GM18499 (cell line): ENCODE data around the gene GNAI3.

ENCODE experiments used
- ATAC-seq: cut with Tn5 transposase; IDR thresholded peaks from one replicate; pipeline ENCODE4 v1.9.1; 2021; ENCODE audit warnings: moderate number of reproducible peaks; ENCODE audit not compliant: insufficient read depth, unreplicated experiment

Gene GNAI3

GRCh38 chr1:109632671-109633346 lies 84.4 kb downstream of the GNAI3 start:
- ATAC-seq = no peak

GRCh38 chr1:109634292-109634691 lies 85.9 kb downstream of the GNAI3 start:
- no peak for ATAC-seq

GRCh38 chr1:109634771-109635750 lies 86.6 kb downstream of the GNAI3 start:
- no peak for ATAC-seq

GRCh38 chr1:109635862-109636200 lies 87.4 kb downstream of the GNAI3 start:
- no peak for ATAC-seq

- no peak for ATAC-seq
Observed at GRCh38 chr1:109636201-109636952, 88.0 kb downstream of the GNAI3 start.

- no peak for ATAC-seq
Observed at GRCh38 chr1:109637446-109637845, 89.0 kb downstream of the GNAI3 start.

GRCh38 chr1:109639063-109639840 lies 90.8 kb downstream of the GNAI3 start:
- no peak for ATAC-seq

- no peak for ATAC-seq
Observed at GRCh38 chr1:109639841-109640184, 91.4 kb downstream of the GNAI3 start.

GRCh38 chr1:109640285-109640865 lies 92.0 kb downstream of the GNAI3 start:
- no peak for ATAC-seq

GRCh38 chr1:109641078-109641740 lies 92.8 kb downstream of the GNAI3 start:
- ATAC-seq = no peak

- no peak for ATAC-seq
Observed at GRCh38 chr1:109641861-109642260, 93.4 kb downstream of the GNAI3 start.

GRCh38 chr1:109642626-109643025 lies 94.2 kb downstream of the GNAI3 start:
- no peak for ATAC-seq

GRCh38 chr1:109643385-109644230 lies 95.2 kb downstream of the GNAI3 start:
- ATAC-seq = no peak

GRCh38 chr1:109644670-109645069 lies 96.3 kb downstream of the GNAI3 start:
- ATAC-seq = no peak

GRCh38 chr1:109649491-109649914 lies 101.1 kb downstream of the GNAI3 start:
- no peak for ATAC-seq

- ATAC-seq = no peak
Observed at GRCh38 chr1:109650609-109651008, 102.2 kb downstream of the GNAI3 start.

- ATAC-seq = no peak
Observed at GRCh38 chr1:109652402-109652801, 104.0 kb downstream of the GNAI3 start.

- ATAC-seq = no peak
Observed at GRCh38 chr1:109653306-109653705, 104.9 kb downstream of the GNAI3 start.
